Epidermal melanocyte (primary cell): ENCODE data around the gene MARCHF10.

Experiments used
- DNase-seq: peaks from one replicate; pipeline ENCODE4 v3.0.0; 2011; ENCODE audit warnings: low spot score; ENCODE audit not compliant: insufficient read length

The MARCHF10 gene

DNA sequence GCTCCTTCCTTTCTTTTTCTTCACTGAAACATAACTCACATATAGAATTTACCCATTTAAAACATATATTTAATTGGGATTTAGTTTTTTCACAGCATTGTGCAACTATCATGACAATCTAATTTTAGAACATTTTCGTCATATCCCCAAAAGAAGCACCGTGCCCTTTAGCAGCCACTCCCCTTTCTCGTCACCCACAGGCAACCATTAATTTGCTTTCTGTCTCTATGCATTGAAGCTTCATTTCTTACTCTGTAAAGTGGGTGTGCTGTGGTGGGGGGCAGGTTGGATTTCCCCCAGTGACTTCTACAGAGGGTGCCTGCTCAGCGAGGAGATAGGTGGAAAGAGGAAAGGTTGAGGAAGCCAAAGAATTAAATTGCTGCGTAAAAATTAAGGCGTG lies 144.8 kb downstream of the MARCHF10 start:
- no peak for DNase-seq

- DNase-seq: no peak
Measured at GRCh38 chr17:62662855-62663254, 145.3 kb downstream of the MARCHF10 start.

DNA sequence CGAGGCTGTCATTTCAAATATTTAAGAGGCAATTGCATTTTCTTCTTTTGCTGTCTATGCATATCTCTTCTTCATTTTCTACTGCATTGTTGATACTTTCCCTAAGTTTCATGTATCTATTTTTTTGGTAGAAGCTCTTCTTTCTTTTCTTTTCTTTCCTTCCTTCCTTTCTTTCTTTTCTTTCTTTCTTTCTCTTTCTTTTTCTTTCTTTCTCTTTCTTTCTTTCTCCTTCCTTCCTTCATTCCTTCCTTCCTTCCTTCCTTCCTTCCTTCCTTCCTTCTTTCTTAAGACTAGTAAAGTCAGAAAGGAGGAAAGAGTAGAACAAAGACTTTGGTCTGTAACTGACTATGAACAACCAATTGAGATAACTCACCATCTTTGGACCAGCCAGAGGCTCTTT lies 146.8 kb downstream of the MARCHF10 start:
- DNase-seq: no peak

GRCh38 chr17:62660629-62661118 lies 147.4 kb downstream of the MARCHF10 start:
- DNase-seq: no peak

- DNase-seq: no peak
Measured at GRCh38 chr17:62658136-62658920, 149.8 kb downstream of the MARCHF10 start.

DNA sequence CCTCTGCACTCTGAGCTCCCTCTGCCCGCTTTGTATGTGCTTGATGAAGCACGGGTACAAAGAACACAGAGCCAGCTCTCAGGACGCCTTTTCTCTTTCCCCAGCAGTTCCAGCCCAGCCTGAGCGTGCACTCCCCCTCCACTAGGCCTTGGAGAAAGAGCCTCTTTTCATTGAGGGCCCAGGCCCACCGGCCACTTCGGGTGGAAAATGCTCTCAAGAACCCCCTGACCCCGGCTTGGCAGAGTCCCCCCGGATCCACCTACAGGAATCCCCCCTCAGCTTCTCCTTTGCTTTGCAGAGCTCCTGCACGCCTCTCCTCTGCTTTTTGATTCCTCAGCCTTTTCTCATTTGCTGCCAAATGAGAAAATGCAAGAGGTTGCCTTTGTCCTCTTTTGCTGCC lies 150.4 kb downstream of the MARCHF10 start:
- DNase-seq: no peak

DNA sequence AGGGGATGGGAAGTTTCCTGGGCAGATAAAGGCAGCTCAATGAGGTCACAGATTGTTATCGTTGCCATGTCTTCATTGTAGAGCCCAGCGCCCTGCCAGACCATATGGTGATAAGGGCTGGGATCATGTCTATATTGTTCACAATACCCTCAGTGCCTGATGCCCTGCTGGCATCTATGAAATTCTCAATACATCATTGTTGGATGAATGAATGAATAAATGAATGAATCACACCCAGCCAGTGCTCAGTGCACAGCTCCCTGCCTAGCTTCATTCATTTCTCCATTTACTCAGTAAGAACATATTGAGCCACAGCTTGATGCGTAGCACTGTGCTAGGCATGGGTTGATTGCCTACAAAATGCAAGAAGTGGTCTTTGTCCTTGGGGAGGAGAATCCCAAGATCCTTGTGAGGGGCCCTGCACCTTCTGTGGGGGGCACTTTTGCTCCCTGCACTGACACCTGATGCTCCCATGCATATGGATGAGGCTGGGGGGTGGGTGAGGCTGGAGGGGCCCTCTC lies 150.9 kb downstream of the MARCHF10 start:
- no peak for DNase-seq

DNA sequence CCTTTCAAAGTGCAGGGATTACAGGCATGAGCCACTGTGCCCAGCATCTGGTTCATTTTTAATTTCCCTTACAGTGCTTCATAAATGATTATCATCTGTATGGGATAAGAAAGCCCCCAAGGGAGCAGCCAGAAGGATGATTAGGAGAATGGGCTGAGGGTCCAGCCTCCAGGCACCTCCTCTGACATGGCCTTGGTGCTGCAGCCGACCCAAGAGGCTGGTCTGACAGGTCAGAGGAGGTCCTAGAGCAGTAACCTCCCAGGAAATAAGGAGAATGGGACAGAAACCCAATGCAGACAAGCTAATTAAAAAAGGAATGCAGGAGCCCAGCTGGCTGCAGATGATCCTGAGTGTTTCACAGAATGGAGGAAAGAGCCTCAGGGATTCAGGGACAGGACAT lies 151.7 kb downstream of the MARCHF10 start:
- DNase-seq: no peak

DNA sequence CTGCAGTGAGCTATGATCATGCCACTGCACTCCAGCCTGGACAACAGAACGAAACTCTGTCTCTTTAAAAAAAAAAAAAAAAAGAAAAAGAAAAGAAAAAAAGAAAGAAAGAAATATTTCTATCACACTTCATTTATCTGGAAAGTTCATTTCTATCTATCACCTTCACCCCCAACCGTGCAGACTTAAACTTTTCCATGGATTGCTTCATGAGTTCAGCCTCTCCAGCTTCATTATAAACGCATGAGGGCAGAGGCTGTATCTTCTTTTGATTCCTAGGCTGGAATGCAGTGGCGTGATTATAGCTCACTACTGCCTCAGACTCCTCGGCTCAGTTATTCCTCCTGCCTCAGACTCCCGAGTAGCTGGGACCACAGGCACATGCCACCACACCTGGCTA lies 152.5 kb downstream of the MARCHF10 start:
- DNase-seq: no peak

GRCh38 chr17:62653826-62654761 lies 154.0 kb downstream of the MARCHF10 start:
- DNase-seq: peak; percentile 37

DNA sequence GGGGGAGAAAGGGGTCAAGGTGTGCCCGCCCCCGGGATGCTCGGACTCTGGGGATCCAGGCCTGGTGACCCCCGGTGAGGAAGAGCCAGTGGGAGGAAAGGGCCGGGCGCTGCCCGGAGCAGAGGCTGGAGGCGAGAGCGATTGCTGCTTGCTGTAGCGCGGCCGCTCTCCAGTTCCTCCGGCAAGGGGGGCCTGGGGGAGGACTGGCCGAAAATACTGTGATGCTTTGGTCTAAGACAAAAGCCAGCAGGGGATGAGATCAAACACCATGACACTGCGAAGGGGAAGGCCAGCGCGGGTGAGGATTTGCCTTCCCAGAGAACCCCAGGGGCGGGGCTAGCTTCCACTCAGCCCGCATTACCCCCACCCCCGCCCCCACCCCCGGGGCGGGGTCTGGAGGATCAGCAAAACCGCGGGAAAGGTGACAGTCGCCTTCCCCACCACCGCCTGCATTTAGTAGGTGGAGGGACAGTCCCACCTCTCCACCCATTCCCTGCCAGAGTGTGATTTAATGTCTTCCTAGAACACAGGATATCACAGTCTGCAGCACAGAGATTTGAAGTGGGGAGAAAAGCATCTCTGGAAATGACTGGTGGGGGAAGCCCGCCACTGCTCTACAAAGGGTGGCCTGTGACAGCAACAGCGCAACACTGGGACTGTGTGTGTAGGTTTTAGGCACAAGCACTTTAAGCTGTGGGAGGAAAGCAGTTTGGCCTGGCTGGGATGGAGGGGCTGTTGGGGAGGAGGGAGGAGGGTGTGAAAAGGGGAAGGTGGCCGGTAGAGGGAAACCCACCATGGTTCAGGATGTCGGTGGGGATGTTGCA lies 154.9 kb downstream of the MARCHF10 start:
- no peak for DNase-seq

DNA sequence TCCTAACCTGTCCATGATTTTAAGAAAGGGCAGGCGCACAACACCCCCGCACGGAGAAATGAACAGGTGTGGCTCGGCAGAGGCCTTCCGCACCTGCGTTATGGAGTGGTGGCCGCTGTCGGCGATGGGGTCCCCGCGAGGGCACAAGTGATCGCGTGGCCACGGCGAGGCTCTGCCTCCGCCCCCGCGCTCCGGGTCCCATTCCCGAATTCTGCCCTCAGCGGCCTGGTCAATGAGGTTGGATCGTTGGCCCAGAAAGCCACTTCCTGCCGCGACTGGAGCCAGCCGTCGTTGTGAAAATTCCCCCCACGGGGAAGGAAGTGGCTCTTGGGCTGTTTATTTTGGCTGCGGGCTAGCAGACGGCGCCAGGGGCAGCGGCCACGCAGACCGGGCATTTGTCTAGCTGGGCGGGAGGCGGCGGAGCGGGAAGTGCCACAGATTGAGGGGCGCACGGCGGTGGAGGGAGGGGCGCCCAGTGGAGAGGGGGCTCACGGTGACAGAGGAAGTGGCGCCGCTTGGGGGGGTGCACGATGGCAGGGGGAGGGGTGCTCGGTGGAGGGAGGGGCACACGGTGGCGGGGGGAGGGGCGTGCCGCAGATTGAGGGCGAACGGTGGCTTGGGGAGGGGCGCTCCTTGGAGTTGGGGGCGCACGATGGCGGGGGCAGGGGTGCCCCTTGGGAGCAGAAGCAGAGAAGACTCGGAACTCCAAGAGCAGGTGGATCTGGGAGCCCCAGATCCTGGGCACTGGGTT lies 155.7 kb downstream of the MARCHF10 start:
- no peak for DNase-seq
